Ramos (cell line): Measurements from ENCODE around the gene OR8G5.

Experiments used
- in situ Hi-C: fragments of 300-500 bp; cut with MboI; formaldehyde crosslinking; loops from one replicate; pipeline ENCODE4 v1.14.3; 2022; ENCODE audit warnings: low sequenced_read_pairs; ENCODE audit not compliant: unreplicated experiment

The OR8G5 gene

DNA sequence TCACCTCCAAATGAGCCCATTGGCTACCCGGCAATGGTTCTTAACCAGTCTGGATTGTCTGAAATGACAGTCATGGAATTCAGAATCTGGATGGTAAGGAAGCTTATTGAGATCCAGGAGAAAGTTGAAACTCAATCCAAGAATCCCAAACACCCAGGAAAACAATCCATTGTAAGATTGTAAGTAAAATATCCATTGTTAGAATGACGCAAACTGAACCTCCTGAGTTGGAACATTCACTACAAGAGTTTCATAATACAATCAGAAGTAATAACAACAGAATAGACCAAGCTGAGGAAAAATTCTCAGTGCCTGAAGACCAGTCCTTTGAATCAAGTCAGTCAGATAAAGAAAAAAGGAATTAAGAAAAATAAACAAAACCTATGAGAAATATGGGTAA is 22.1 kb downstream of the OR8G5 start:
- in situ Hi-C loops, result no loop called here

DNA sequence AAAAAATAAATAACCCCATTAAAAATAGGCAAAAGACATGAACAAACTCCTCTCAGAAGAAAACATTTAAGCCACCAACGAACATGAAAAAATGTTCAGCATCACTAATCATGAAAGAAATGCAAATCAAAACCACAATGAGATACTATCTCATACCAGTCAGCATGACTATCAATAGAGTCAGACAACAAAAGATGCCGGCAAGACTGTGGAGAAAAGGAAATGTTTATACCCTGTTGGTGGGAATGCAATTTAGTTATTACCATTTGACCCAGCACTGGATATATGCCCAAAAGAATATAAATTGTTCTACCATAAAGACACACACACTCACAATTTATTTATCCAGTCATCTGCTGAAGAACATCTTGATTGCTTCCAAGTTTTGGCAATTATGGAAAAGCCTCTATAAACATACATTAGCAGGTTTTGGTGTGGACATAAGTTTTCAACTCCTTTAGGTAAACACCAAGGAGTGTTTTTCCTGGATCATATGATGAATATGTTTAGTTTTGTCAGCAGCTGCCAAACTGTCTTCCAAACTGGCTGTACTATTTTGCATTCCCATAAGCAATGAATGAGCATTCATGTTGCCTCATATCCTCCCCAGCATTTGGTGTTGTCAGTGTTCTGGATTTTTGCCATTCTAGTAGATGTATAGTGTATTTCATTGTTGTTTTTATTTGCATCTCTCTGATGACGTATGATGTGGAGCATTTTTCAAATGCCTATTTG is 29.6 kb downstream of the OR8G5 start:
- in situ Hi-C loops, result no loop called here

DNA sequence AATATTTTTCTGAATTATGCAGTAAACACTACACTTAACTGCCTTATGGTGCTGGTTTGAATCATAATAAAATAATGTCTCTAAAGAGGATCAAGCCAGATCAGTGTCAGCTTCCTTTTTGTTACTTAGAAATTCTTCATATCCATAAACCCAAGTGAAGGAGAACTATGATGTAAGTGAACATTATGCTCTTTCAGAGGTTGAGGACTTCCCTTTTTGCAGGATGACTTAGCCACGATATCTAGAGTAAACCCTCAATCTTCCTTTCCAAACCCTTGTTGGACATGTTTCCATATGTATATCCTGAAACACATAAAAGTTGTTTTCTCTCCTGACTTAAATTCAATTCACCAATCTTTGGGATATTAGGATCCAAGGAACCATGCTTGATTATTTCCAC is 38.5 kb downstream of the OR8G5 start:
- in situ Hi-C loops, result no loop called here

DNA sequence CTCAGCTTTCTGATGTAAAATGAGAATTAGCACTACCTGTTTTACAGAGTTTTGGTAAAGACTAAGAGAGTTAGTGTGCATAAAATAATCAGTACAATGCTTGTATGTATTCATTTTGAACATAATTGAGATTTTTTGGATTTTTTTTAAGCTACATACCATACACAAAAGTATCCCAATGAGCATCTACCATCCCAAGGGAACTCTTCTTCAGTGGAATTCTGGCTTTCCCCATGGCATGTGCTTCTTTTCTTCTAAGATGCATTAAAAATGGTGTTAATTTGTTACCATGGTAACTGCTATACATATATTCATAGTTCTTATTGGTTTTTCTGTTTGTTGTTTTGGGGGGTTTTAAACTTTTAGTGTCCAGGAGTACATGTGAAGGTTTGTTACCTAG is 39.8 kb downstream of the OR8G5 start:
- in situ Hi-C loops, result no loop called here

DNA sequence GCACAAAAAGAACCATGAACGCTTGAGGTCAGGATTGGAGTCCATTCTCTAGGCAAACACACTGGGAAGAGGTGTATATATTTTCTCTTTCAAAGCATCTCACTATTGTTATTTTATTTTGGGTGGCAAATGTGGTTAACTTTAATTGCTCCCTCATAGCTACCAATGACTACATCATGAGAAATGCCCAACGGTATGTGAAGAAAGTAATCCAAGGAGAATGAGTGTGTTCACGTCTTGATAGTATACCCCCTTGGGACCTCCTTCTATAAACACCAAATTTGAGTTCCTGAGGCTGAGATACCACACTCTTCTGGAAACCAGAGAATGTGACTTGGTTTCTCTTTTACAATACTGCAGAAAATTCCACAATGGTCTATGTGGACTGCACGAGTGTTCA is 41.7 kb downstream of the OR8G5 start:
- in situ Hi-C loops, result no loop called here

DNA sequence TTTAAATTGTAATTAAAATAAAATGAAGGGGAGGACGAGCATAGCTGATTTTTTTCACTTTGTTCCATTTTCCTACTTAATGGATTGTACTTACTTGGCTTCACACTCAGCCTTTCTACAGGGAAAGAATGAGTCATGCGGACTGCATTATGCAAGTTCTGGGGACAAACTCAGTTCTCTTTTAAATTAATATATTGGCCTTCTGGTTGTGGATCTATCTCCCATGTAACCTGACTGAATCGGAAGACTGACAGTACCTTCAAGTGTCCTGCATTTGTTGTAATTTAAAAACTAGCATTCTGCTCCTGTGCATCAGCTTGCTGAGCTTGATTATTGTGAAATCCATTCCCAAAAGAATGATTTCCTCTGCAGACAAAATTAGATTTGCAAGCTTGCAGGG is 45.4 kb downstream of the OR8G5 start:
- in situ Hi-C loops, result no loop called here

DNA sequence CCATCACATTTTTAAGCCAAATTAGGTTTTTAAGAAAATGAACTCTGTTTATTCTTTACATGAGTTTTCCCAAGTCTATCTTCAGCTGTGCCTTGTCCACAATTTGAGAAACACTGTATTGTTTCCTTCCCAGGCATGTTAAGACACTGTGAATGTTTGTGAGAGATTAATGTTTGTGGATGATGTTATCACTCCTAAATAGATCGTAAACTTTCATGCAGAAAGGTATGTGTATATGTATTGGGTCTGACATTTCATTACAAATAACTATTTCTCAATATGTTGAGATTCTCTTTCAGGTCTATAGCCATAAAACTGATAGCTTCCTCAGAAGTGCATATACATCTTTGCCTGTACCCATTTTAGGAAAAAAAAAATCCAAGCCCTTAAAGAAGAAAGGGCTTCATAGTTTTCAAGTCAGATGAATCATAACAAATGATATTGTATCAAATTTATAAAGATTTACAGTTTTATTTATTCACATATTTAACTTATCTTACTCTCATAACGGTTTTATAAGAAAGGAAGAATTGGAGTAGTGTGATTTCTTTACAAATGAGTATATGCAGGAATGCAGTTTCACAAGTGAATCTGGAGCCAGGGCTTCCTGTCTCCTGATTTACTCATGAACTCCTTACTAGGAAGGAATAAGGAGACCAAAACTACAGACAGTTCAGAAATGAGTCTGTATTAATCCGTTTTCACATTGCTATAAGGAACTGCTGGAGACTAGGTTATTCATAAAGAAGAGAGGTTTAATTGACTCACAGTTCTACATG is 46.4 kb downstream of the OR8G5 start:
- in situ Hi-C loops, result no loop called here

DNA sequence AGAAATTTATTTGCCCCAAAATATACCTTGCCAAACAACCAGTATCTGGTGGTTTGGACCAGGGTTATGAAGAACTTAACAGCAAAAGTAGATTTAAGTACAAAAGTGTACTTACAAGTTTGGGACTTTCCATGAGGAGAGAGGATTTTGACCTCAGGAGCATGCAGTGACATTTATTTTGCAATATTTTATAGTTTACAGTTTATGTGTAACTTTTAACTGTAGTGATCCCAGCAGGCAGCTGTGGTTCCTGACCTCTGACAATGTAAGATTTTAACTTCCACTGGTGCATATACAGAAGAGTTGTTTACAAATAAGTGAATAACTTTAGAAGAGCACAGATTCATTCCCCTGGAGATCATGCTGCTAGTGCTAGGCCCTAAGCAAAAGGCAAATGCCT is 50.9 kb downstream of the OR8G5 start:
- in situ Hi-C loops, result no loop called here

DNA sequence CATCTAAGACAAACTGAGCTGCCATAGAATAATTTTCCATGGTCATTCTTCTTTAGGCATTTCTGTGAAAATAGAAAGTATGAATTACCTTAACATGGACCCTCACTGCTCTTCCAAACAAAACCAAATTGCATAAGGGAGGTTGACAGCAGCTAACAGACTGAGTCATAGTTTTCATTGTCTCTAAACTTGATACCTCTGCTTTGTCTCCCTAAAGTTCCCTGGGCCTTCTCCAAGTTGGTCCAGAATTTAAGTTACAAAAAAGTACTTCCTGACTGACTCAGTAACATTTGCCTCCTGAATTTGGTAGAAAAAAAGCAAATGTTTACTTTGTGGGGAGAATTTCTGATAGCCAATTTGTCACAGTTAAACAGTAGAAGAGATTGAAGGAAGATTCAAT is 54.5 kb downstream of the OR8G5 start:
- in situ Hi-C loops, result no loop called here

DNA sequence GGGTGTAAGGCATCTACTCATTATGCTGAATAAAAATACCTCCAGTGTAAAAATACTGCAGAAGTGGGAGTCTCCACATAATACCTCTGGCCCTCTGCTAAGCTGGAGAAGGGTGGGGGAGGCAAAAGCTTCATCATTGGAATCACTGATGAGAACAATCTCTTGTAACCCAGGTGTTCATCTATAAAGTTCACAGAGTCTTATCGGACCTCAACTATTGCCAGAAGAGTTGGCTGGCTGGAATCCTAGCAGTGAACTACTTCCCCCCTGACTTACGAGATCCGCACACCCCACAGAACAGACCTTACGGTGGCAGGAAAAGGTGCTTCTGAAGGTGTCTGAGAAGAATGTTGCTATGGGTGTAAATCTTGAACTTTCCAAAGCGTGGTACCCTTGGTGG is 55.1 kb downstream of the OR8G5 start:
- in situ Hi-C loops, result no loop called here

DNA sequence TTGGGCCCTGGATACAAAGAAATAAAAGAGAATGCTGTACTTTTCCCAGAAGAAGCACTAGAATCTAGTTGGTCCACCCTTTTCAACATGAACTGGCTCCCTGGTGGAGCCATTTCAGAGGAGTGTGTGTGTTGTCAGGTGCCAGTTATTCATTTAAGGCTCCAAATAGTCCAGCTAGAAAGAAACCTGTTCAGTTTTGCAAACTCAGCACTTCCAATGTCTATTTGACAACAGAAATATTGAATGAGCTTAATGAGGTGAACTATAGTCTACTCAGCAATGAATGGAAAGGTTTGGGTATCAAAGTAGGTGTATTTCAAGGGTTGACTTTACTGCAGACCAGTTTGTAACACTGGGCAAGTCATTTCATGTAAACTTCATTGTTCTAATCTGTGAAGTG is 55.5 kb downstream of the OR8G5 start:
- in situ Hi-C loops, result no loop called here

DNA sequence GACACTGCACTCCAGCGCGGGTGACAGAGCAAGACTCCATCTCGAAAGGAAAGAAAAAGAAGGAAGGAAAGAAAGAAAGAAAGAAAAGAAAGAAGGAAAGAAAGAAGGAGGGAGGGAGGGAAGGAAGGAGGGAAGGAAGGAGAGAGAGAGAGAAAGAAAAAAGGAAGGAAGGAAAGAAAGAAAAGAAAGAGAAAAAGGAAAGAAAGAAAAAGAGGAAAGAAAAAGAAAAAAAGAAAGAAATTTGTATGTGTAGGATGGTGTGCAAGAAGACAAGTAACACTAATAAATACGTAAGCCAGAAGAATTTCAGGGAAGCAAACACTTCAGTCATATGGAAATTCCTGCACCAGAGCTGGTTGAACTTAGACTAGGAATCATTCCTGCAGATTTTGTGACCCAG is 57.0 kb downstream of the OR8G5 start:
- in situ Hi-C loops, result no loop called here

DNA sequence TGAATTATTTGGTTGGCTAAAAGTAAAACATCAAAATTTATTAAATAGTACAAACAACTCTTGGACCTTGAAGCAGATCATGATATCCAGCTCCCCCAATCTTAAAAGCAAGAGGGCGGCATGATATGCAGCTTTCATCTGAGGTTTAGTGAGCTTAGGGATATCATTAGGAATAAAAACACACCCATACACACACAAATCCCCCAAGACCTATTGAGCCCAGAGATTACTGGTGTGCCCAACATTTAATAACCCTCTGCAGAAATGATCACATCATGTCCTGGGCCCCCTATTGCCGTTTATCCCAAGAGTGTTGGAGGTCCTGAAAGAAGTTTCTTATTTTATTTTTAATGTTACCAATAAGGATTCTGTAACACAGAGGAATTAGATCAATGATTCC is 57.7 kb downstream of the OR8G5 start, which contains the start of gene OR8D1:
Gene OR8D1 (minus strand): TSS at position 101 of the 400 bp plus-strand sequence. CDS start 3,183 bp downstream, outside the sequence.
- in situ Hi-C loops, result no loop called here

DNA sequence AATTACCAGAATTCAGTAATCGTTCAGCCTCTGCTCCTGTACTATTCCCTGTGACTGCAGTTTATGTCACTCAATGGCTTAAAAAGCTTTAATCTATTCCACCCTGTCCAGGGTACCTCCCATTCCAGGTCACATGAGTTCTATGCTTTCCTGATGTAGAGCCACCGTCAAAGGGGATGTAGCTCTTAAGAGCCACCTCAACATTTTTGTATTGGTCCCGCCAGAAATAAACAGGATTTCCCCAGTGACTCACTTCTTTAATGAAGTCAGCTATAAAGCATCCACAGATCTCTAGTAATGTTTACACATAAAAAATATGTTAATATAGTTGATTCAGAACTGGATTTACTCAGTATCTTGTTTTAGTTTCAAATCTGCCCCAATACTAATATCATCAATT is 58.9 kb downstream of the OR8G5 start:
- in situ Hi-C loops, result no loop called here
